ENCODE results near the gene HSF5. TPM values are rescaled to one million over a fixed set of nuclear protein-coding genes. Genes with fewer than 3 reads are reported as not detected.

Gene HSF5
- total RNA-seq, 1 experiment from 2014 or later, result not detected

GRCh38 chr17:58387834-58388233 is 100.4 kb downstream of the HSF5 start:
- Histone ChIP-seq H3K18ac (ENCODE audit: insufficient read length, low read depth, low read length) (no peak overlapping the region), H4K91ac (ENCODE audit: insufficient read length, low read depth, low read length) (no peak overlapping the region), H4K5ac (ENCODE audit: insufficient read length, low read depth, low read length) (no peak overlapping the region), H2AFZ (ENCODE audit: low read length) (no peak overlapping the region), H3K4me1 (ENCODE audit: insufficient read depth, low read length) (peaks cover 9% of the 10 kb centered on the region), H3K9me3 (ENCODE audit: control insufficient read depth, low read depth, low read length) (no peaks in the 10 kb centered on the region), H2BK12ac (ENCODE audit: insufficient read length, low read depth, low read length) (no peak overlapping the region), H3K23me2 (ENCODE audit: insufficient read length, low read depth, low read length, poor library complexity, severe bottlenecking) (no peaks in the 10 kb centered on the region), H3K79me1 (ENCODE audit: insufficient read depth, low read depth, low read length, poor library complexity, severe bottlenecking) (no peaks in the 10 kb centered on the region), H3K23ac (ENCODE audit: insufficient read length, low read depth, low read length) (no peak overlapping the region), H2BK120ac (ENCODE audit: low read depth, low read length, poor library complexity, severe bottlenecking) (no peak overlapping the region), H3K27me3 (ENCODE audit: insufficient read depth, low read length) (no peaks in the 10 kb centered on the region), H2BK5ac (ENCODE audit: insufficient read length, low read length) (no peak overlapping the region), H3K27ac (ENCODE audit: insufficient read length, low read depth, low read length) (no peak overlapping the region), H2AK5ac (ENCODE audit: insufficient read length, low read length) (no peak overlapping the region), H3T11ph (ENCODE audit: low read length) (no peak overlapping the region), H2BK15ac (ENCODE audit: low read depth, low read length) (no peak overlapping the region), H3K14ac (ENCODE audit: insufficient read depth, low read length) (no peak overlapping the region), H2BK20ac (ENCODE audit: low read depth, low read length, poor library complexity, severe bottlenecking) (no peak overlapping the region), H4K8ac (replicated peaks; ENCODE audit: insufficient read length, low read depth, low read length) (no peak overlapping the region), H3K56ac (ENCODE audit: insufficient read length, low read depth, low read length) (no peak overlapping the region), H3K79me2 (ENCODE audit: insufficient read depth, low read length) (no peaks in the 10 kb centered on the region), H3K4me2 (ENCODE audit: insufficient read depth, insufficient read length, low read length) (no peak overlapping the region), H3K4ac (ENCODE audit: low read depth, low read length) (no peak overlapping the region), H3K9ac (ENCODE audit: extremely low read depth, insufficient read length, low read length) (no peak overlapping the region), H4K20me1 (ENCODE audit: control insufficient read depth, insufficient read depth, insufficient read length) (no peaks in the 10 kb centered on the region)
- H3K27me3 Mint-ChIP-seq (ENCODE audit: low read depth), result peaks cover 8% of the 10 kb centered on the region
- no peak for TF ChIP-seq CTCF (conservative IDR thresholded peaks at IDR 0.05)
- no peaks in the 10 kb centered on the region for H3K36me3 Mint-ChIP-seq (ENCODE audit: insufficient read depth in 1 of 3, low read depth in 3 of 3)
- no peak overlapping the region for H3K4me3 Mint-ChIP-seq
- H3K4me1 Mint-ChIP-seq, result peaks cover 29 to 32% of the 10 kb centered on the region in 2 experiments
- H3K9me3 Mint-ChIP-seq, result no peaks in the 10 kb centered on the region
- no peak overlapping the region for H3K27ac Mint-ChIP-seq
- WGBS (ENCODE audit: extremely low coverage, insufficient read length, low lambda C conversion rate), result no CpG with 5 or more reads among the region's 1 CpG
- no peak for DNase-seq

All from H9 (cell line).